ENCODE measurements around the gene GALNT17.

GALNT17 gene

GRCh38 chr7:71761336-71761735 lies 629.4 kb downstream of the GALNT17 start:
- TF ChIP-seq CTCF (IDR thresholded peaks at IDR 0.05; ENCODE audit: low read depth, low read length) (no peak), EZH2phosphoT487 (IDR thresholded peaks at IDR 0.05; ENCODE audit: low read depth) (no peak)
- Histone ChIP-seq H4K20me1 (ENCODE audit: insufficient read depth, low read length) (no peaks in the 10 kb centered on the region), H3K9me3 (ENCODE audit: insufficient read depth, low read length) (no peaks in the 10 kb centered on the region), H3K4me3 (ENCODE audit: low read length) (no peak overlapping the region), H3K27ac (ENCODE audit: low read length) (no peak overlapping the region), H3K4me1 (ENCODE audit: low read length) (no peaks in the 10 kb centered on the region), H3K9ac (ENCODE audit: low read length) (no peak overlapping the region), H3K4me2 (ENCODE audit: low read length) (no peak overlapping the region), H3K79me2 (ENCODE audit: low read length) (no peaks in the 10 kb centered on the region), H3K27me3 (ENCODE audit: low read depth, low read length) (no peaks in the 10 kb centered on the region), H3K36me3 (replicated peaks; ENCODE audit: low read depth, low read length) (no peaks in the 10 kb centered on the region), H2AFZ (ENCODE audit: low read depth, low read length) (no peak overlapping the region)
